ENCODE results near the gene SEPTIN10. TPM values are rescaled to one million over a fixed set of nuclear protein-coding genes. Genes with fewer than 3 reads are reported as not detected.

Gene SEPTIN10
- total RNA-seq, 4 donors from 2014 or later = 81.7 to 134 (median 114) TPM

DNA sequence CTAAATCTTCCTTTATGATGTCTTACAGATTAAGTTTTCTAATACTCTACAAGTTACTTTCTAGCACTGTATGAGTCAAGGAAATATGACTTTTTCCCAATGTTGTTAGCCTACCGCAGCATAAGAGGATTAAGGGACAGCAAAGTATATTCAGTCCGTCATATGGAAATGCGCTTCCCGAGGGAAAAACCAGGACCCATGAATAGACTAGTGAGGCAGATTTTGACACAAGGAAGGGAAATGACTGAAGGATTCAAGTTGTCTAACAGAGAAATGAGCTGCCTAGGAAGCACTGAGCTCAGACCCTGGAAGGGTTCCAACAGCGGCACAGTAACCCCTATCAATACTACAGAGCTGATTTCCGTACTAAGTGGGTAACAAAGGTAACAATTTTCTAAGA is 12.0 kb downstream of the SEPTIN10 start:
- no peak overlapping the region for H3K4me3 ChIP-seq (ENCODE audit: low read depth, poor library complexity, severe bottlenecking)
- TF ChIP-seq POLR2A (IDR thresholded peaks at IDR 0.05) (no peak), CTCF (IDR thresholded peaks at IDR 0.05) (no peak)
- DNase-seq (ENCODE audit: low spot score in 2 of 2) = no peak
- intact Hi-C loops (cut with DNase I; ENCODE audit: low total_unique reads) = no loop called here
- 56 to 63% methylated on average over 6 of the region's 6 CpGs for WGBS, 2 donors

DNA sequence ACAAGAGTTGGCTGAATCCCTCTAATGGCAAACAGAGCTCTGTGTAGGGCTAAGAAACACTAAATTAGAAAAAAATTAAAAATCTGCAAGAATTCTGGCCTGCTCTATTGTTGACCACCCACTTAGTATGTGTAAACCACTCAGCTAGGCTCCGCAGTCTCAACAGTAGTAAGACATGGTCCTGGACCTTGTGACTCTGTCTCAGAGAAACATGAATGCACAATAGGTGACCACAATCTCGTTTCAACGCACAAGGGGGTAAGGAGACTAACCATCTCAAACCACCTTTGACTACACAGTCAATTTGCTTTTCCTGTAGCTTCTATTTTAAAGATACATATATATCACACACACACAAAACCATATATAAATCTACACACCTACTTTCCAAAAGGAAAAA is 16.5 kb downstream of the SEPTIN10 start:
- intact Hi-C loops (cut with DNase I; ENCODE audit: low total_unique reads) = no loop called here
- H3K4me3 ChIP-seq (ENCODE audit: low read depth, poor library complexity, severe bottlenecking) = no peak overlapping the region
- no peak for TF ChIP-seq CTCF (IDR thresholded peaks at IDR 0.05)
- WGBS, 2 donors = 80 to 87% methylated on average over 3 of the region's 3 CpGs
- DNase-seq (ENCODE audit: low spot score in 2 of 2) = no peak

DNA sequence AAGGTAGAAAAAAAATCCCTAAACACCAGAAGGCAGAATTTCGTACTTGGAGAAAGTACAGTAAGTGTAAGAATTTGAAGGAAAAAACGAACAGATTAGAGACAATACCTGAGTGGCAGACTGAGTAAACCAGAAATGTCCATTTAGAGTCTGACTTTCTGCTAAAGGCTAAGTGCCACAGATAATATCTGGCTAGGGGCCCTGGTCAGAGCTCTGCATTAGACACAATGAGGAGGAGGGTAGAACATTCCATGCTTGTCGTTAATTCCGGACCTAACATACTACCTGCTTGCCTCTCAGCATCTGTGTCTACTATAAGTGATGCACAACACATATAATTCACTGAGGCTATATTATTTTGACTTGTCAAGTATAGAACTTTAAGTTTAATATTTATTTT is 18.1 kb downstream of the SEPTIN10 start:
- TF ChIP-seq POLR2A (IDR thresholded peaks at IDR 0.05) (no peak), CTCF (IDR thresholded peaks at IDR 0.05) (no peak)
- no peak for DNase-seq (ENCODE audit: low spot score in 2 of 2)
- 89 to 92% methylated on average over 4 of the region's 4 CpGs for WGBS, 2 donors
- intact Hi-C loops (cut with DNase I; ENCODE audit: low total_unique reads) = no loop called here
- no peak overlapping the region for H3K4me3 ChIP-seq (ENCODE audit: low read depth, poor library complexity, severe bottlenecking)

- intact Hi-C loops (cut with DNase I; ENCODE audit: low total_unique reads) = no loop called here
- 74 to 78% methylated on average over 16 of the region's 16 CpGs for WGBS, 2 donors
- no peak for TF ChIP-seq CTCF (IDR thresholded peaks at IDR 0.05)
- TF ChIP-seq POLR2A (IDR thresholded peaks at IDR 0.05) = no peak
- DNase-seq (ENCODE audit: low spot score in 2 of 2) = no peak
- no peak overlapping the region for H3K4me3 ChIP-seq (ENCODE audit: low read depth, poor library complexity, severe bottlenecking)
Observed at GRCh38 chr2:109594246-109594885, 19.4 kb downstream of the SEPTIN10 start.

DNA sequence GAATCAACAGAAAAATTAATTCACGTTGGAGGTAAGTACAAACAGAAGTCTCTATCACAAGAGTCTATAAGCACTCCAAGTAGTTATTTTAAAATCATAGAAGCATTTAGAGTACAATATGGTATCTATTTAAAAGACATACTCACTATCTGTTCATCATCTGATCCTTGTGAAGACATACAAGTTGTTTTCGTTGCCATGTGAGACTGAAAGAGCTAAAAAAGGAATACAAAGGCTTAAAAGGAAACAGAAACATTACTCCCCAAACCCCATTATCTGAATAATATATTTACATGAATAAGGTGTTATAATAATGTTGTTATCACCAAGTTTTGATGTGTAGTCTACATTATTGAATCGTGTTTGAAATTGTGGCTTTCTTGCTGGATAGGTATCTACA is 20.9 kb downstream of the SEPTIN10 start:
- H3K4me3 ChIP-seq (ENCODE audit: low read depth, poor library complexity, severe bottlenecking) = no peak overlapping the region
- intact Hi-C loops (cut with DNase I; ENCODE audit: low total_unique reads) = no loop called here
- WGBS, 2 donors = 80 to 86% methylated on average over 3 of the region's 3 CpGs
- no peak for TF ChIP-seq POLR2A (IDR thresholded peaks at IDR 0.05)
- TF ChIP-seq CTCF (IDR thresholded peaks at IDR 0.05) = no peak
- no peak for DNase-seq (ENCODE audit: low spot score in 2 of 2)

- no peak for DNase-seq (ENCODE audit: low spot score in 2 of 2)
- TF ChIP-seq CTCF (IDR thresholded peaks at IDR 0.05) (no peak), POLR2A (IDR thresholded peaks at IDR 0.05) (no peak)
- no peak overlapping the region for H3K4me3 ChIP-seq (ENCODE audit: low read depth, poor library complexity, severe bottlenecking)
- intact Hi-C loops (cut with DNase I; ENCODE audit: low total_unique reads) = no loop called here
Observed at GRCh38 chr2:109591206-109591605, 22.6 kb downstream of the SEPTIN10 start.
